ENCODE results near the gene COX8C. TPM values are rescaled to one million over a fixed set of nuclear protein-coding genes. Genes with fewer than 3 reads are reported as not detected.

Gene COX8C
- total and polyA plus RNA-seq, 3 donors from 2014 or later = 19.9 to 65.3 (median 39.1) TPM

DNA sequence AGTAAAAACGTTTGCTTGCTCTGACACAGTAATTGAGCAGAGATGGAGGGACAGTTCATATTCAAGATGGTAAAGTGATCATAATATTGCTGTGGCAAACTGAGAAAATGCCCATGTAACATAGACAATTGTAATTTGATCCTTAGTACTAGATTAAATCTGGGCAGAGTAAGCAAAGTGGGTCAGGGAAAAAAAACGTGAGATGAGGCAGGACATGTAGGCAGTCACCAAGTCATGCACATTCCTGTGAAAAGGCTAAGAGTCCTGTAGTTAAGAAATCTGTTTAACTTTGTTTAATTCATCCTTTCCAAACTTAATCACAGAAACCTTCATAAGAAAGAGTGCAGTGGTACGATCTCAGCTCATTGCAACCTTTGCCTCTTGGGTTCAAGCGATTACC lies 30.3 kb upstream of the COX8C start:
- intact Hi-C loops (cut with DNase I; ENCODE audit: low total_unique reads) = no loop called here
- TF ChIP-seq, protein P1, sequence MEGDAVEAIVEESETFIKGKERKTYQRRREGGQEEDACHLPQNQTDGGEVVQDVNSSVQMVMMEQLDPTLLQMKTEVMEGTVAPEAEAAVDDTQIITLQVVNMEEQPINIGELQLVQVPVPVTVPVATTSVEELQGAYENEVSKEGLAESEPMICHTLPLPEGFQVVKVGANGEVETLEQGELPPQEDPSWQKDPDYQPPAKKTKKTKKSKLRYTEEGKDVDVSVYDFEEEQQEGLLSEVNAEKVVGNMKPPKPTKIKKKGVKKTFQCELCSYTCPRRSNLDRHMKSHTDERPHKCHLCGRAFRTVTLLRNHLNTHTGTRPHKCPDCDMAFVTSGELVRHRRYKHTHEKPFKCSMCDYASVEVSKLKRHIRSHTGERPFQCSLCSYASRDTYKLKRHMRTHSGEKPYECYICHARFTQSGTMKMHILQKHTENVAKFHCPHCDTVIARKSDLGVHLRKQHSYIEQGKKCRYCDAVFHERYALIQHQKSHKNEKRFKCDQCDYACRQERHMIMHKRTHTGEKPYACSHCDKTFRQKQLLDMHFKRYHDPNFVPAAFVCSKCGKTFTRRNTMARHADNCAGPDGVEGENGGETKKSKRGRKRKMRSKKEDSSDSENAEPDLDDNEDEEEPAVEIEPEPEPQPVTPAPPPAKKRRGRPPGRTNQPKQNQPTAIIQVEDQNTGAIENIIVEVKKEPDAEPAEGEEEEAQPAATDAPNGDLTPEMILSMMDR (IDR thresholded peaks at IDR 0.05) = no peak
- TF ChIP-seq POLR2A (IDR thresholded peaks at IDR 0.05) = no peak
- WGBS, 2 donors = 76% methylated on average over 4 of the region's 4 CpGs
- Histone ChIP-seq H3K4me3 (no peak overlapping the region), H3K27ac (no peak overlapping the region), H3K27me3 (no peaks in the 10 kb centered on the region), H3K9me3 (no peaks in the 10 kb centered on the region), H3K4me1 (no peaks in the 10 kb centered on the region), H3K36me3 (ENCODE audit: low read depth, missing control alignments) (no peaks in the 10 kb centered on the region)
- no peak for DNase-seq

DNA sequence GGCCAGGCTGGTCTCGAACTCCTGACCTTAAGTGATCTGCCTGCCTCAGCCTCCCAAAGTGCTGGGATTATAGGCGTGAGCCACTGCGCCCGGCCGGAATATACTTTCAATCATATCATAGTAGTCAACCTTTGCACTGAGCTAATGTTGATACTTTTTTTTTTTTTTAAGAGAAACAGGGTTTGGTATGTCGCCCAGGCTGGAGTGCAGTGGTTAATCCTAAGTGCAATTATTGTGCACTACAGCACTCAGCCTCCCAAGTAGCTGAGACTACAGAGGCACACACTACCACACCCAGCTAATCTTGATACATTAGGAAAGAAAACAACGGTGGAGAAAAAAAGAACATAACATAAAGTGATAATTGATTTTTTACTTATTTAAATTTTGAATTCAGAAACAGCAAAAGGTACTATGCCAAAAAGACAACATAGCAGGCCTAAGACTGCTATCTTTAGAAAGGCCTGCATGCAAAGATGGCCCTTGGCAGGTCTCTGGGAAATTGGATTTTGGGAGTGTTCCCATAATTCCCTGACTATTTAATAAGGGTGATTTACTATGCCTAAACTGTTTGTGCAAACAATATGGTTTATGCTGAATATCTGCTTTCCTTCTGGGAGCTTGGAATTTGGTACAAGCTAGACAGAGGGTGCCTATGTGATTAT lies 29.6 kb upstream of the COX8C start:
- H3K27me3 ChIP-seq = no peaks in the 10 kb centered on the region
- DNase-seq = no peak
- no peaks in the 10 kb centered on the region for H3K36me3 ChIP-seq (ENCODE audit: low read depth, missing control alignments)
- no peak overlapping the region for H3K4me3 ChIP-seq
- no peak overlapping the region for H3K27ac ChIP-seq
- WGBS, 2 donors = 86 to 90% methylated on average over 7 of the region's 7 CpGs
- intact Hi-C loops (cut with DNase I; ENCODE audit: low total_unique reads) = no loop called here
- TF ChIP-seq, protein P1 (IDR thresholded peaks at IDR 0.05) = no peak
- no peak for TF ChIP-seq POLR2A (IDR thresholded peaks at IDR 0.05)
- no peaks in the 10 kb centered on the region for H3K4me1 ChIP-seq
- H3K9me3 ChIP-seq = no peaks in the 10 kb centered on the region

DNA sequence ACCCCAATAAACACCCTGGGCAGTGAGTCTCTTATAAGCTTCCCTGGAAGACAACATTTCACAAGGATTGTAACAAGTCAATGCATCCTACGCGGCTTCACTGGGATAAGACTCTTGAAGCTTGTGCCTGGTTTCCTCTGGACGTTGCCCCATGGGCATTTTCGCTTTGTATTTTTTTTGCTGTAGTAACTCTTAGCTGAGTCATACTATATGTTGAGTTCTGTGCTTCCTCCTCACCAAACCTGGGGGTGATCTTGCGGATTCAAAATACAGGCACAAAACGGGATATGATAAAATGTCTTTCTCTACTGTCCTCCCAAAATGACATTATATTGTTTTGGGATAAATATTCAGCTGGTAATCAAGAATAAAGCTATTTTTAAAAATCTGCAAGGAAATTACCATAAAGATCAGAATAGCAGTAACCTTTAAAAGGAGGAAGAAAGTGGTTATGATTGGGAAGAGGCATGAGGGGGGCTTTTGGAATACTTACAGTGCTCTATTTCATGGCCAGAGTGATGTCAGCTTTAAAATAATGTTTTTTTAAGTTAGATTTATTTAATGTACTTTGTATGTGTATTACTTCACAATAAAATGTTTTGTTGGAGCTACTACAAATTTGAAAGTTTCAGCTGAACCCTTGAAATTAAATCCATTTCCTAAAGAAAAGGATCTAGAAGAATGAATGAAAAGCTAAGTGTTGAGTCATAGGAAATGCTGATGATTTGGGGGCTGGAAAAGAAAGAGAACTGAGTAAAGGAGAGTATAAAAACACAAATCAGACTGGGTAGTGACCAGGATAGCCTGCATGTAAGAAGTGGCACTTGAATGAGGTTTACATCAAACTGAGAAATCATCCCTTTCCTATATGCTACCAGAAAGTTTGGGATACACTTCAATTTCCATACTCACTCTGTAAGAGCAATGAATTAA lies 28.8 kb upstream of the COX8C start:
- intact Hi-C loops (cut with DNase I; ENCODE audit: low total_unique reads) = no loop called here
- Histone ChIP-seq H3K27ac (no peak overlapping the region), H3K27me3 (no peaks in the 10 kb centered on the region), H3K4me3 (no peak overlapping the region), H3K9me3 (no peaks in the 10 kb centered on the region), H3K36me3 (ENCODE audit: low read depth, missing control alignments) (no peaks in the 10 kb centered on the region), H3K4me1 (no peaks in the 10 kb centered on the region)
- DNase-seq = no peak
- WGBS, 2 donors = 76 to 80% methylated on average over 6 of the region's 6 CpGs
- TF ChIP-seq, protein P1 (IDR thresholded peaks at IDR 0.05) = no peak
- no peak for TF ChIP-seq POLR2A (IDR thresholded peaks at IDR 0.05)

DNA sequence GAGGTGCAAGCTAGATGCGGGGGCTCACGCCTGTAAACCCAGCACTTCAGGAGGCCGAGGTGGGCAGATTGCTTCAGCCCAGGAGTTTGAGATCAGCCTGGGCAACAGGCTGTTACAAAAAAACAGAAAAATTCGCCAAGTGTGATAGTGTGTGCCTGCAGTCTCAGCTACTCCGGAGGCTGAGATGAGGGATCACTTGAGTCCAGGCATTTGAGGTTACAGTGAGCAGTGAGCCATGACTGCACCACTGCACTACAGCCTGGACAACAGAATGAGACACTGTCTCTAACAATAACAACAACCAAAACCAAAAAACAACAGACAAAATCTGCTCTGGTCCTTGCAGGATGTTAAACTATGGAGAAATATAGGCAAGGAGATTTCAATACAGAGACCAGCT lies 28.1 kb upstream of the COX8C start:
- Histone ChIP-seq H3K27ac (no peak overlapping the region), H3K9me3 (no peaks in the 10 kb centered on the region), H3K27me3 (no peaks in the 10 kb centered on the region), H3K36me3 (ENCODE audit: low read depth, missing control alignments) (no peaks in the 10 kb centered on the region), H3K4me3 (no peak overlapping the region), H3K4me1 (no peaks in the 10 kb centered on the region)
- no peak for TF ChIP-seq POLR2A (IDR thresholded peaks at IDR 0.05)
- TF ChIP-seq, protein P1 (IDR thresholded peaks at IDR 0.05) = no peak
- no peak for DNase-seq
- intact Hi-C loops (cut with DNase I; ENCODE audit: low total_unique reads) = no loop called here
- WGBS, 2 donors = 71 to 73% methylated on average over 5 of the region's 5 CpGs

Data from testis (tissue), 3 donors.